ENCODE measurements around the gene SAMD1.
A peak's percentile ranks its signal among the peaks of the same experiment; 100 is the strongest.

The SAMD1 gene

GRCh38 chr19:14088634-14089411 lies 1.7 kb downstream of the SAMD1 start:
- no peak for DNase-seq

- no peak for DNase-seq
Observed at GRCh38 chr19:14086098-14086497, 4.5 kb downstream of the SAMD1 start.

GRCh38 chr19:14085309-14085995 lies 5.1 kb downstream of the SAMD1 start, which contains the start of gene C19orf67:
TSS of gene C19orf67 (minus strand) at chr19:14085783. CDS start at chr19:14085627, 156 bp downstream.
- DNase-seq, result no peak

GRCh38 chr19:14082675-14082960 lies 7.9 kb downstream of the SAMD1 start:
- DNase-seq, result no peak

- no peak for DNase-seq
Observed at GRCh38 chr19:14081797-14082674, 8.5 kb downstream of the SAMD1 start.

GRCh38 chr19:14080887-14081796 lies 9.4 kb downstream of the SAMD1 start:
- peak; percentile 99 for DNase-seq

GRCh38 chr19:14078411-14078810 lies 12.1 kb downstream of the SAMD1 start:
- DNase-seq, result no peak

- DNase-seq, result no peak
Observed at GRCh38 chr19:14073925-14074838, 16.4 kb downstream of the SAMD1 start.

GRCh38 chr19:14073261-14073924 lies 17.2 kb downstream of the SAMD1 start:
- DNase-seq, result peak; percentile 63

GRCh38 chr19:14072535-14073260 lies 17.9 kb downstream of the SAMD1 start, which contains the start of gene MISP3:
TSS of gene MISP3 (plus strand) at chr19:14072786. CDS start at chr19:14073310, 524 bp downstream.
- DNase-seq, result no peak

- no peak for DNase-seq
Observed at GRCh38 chr19:14070268-14071050, 20.1 kb downstream of the SAMD1 start.

- DNase-seq, result no peak
Observed at GRCh38 chr19:14066134-14066533, 24.4 kb downstream of the SAMD1 start.

- no peak for DNase-seq
Observed at GRCh38 chr19:14063105-14063504, 27.4 kb downstream of the SAMD1 start.

- DNase-seq, result no peak
Observed at GRCh38 chr19:14062558-14062855, 28.0 kb downstream of the SAMD1 start.

- no peak for DNase-seq
Observed at GRCh38 chr19:14061751-14062557, 28.6 kb downstream of the SAMD1 start, which contains the start of gene PALM3. TSS of gene PALM3 (minus strand) at chr19:14062076. CDS start at chr19:14061980, 96 bp downstream.

- no peak for DNase-seq
Observed at GRCh38 chr19:14061081-14061749, 29.3 kb downstream of the SAMD1 start.

- no peak for DNase-seq
Observed at GRCh38 chr19:14059652-14060155, 30.8 kb downstream of the SAMD1 start.

Data from activated CD4-positive, alpha-beta T cell treated with anti-CD3 and anti-CD28 coated beads for 1 hour (primary cell).